Activated naive CD4-positive, alpha-beta T cell treated with anti-CD3 and anti-CD28 coated beads, Interleukin-2, amount 50 U/mL, for 72 hours (primary cell): Measurements from ENCODE around the gene PNRC1. TPM values are rescaled to one million over a fixed set of nuclear protein-coding genes. Genes with fewer than 3 reads are reported as not detected.
"Not testable (repeated sequence)": the region's sequence is repeated elsewhere in the genome, so short reads cannot be mapped to it uniquely, and the experiment has no call there.

ENCODE experiments used
- ATAC-seq, 2 donors: fragments of 150-1000 bp; cut with Tn5 transposase; 2 replicates each; pipeline ENCODE4 v1.10.0; 2021; ENCODE audit warnings: mild to moderate bottlenecking in 2 of 2, moderate library complexity in 2 of 2
- DNase-seq, 2 donors: peaks; one replicate each; pipeline ENCODE4 v3.0.0; 2021 to 2022; ENCODE audit warnings: low spot score in 2 of 2
- H3K27ac Mint-ChIP-seq, 2 donors: one replicate each; pipeline ENCODE4 v1.8.0; 2022; ENCODE audit warnings: mild to moderate bottlenecking in 2 of 2, mixed read lengths in 2 of 2
- H3K36me3 Mint-ChIP-seq, 2 donors: one replicate each; pipeline ENCODE4 v1.8.0; 2022; ENCODE audit warnings: mixed read lengths in 2 of 2
- H3K9me3 Mint-ChIP-seq, 2 donors: one replicate each; pipeline ENCODE4 v1.8.0; 2022; ENCODE audit warnings: mixed read lengths in 2 of 2
- total RNA-seq, 2 donors: library from RNA; stranded (reverse); gene quantifications; one replicate each; pipeline ENCODE4 v1.2.3, GENCODE V29; 2022

PNRC1 gene
- 100 to 1,000 TPM in 1 of 2 donors, 10 to 100 TPM in 1; 97.3 to 150 TPM for total RNA-seq

GRCh38 chr6:89080281-89081128 is at the start of gene PNRC1:
TSS of gene PNRC1 (plus strand) at chr6:89080751. CDS start at chr6:89080895, 144 bp downstream.
- peak; percentile 66 to 74 for ATAC-seq
- Mint-ChIP-seq H3K36me3 (peaks cover 29 to 39% of the 10 kb centered on the region in 2 donors), H3K27ac (peak within 1 kb of the TSS; percentile 93 to 97), H3K9me3 (no peaks in the 10 kb centered on the region)
- peak; percentile 100 for DNase-seq

- Mint-ChIP-seq H3K27ac (no peak overlapping the region), H3K9me3 (peaks cover under 1 to 6% of the 10 kb centered on the region in 2 donors), H3K36me3 (peaks cover under 1 to 3% of the 10 kb centered on the region in 2 donors)
- ATAC-seq = no peak
- no peak for DNase-seq
These were observed 48.0 kb upstream of the PNRC1 start for GRCh38 chr6:89032599-89032998.

GRCh38 chr6:89033461-89033860 is 47.1 kb upstream of the PNRC1 start:
- Mint-ChIP-seq H3K9me3 (peaks cover 9 to 12% of the 10 kb centered on the region in 2 donors), H3K27ac (no peak overlapping the region), H3K36me3 (peaks cover 7 to 12% of the 10 kb centered on the region in 2 donors)
- no peak for DNase-seq
- no peak for ATAC-seq

- ATAC-seq, H3K27ac Mint-ChIP-seq, DNase-seq: not testable (repeated sequence)
- peaks cover 15 to 18% of the 10 kb centered on the region in 2 donors for H3K9me3 Mint-ChIP-seq
- H3K36me3 Mint-ChIP-seq = peaks cover 14 to 18% of the 10 kb centered on the region in 2 donors
These were observed 46.4 kb upstream of the PNRC1 start for GRCh38 chr6:89034116-89034515.

- H3K36me3 Mint-ChIP-seq = peaks cover 15 to 19% of the 10 kb centered on the region in 2 donors
- ATAC-seq (no peak), DNase-seq (no peak)
- peaks cover 16 to 22% of the 10 kb centered on the region in 2 donors for H3K9me3 Mint-ChIP-seq
- H3K27ac Mint-ChIP-seq = no peak overlapping the region
These were observed 45.8 kb upstream of the PNRC1 start for GRCh38 chr6:89034586-89035251.

- ATAC-seq (no peak), DNase-seq (no peak)
- peaks cover 16 to 29% of the 10 kb centered on the region in 2 donors for H3K9me3 Mint-ChIP-seq
- H3K36me3 Mint-ChIP-seq = peaks cover 19 to 20% of the 10 kb centered on the region in 2 donors
- H3K27ac Mint-ChIP-seq = no peak overlapping the region
These were observed 45.1 kb upstream of the PNRC1 start for GRCh38 chr6:89035252-89036101.

- no peak for ATAC-seq
These were observed 43.2 kb upstream of the PNRC1 start for GRCh38 chr6:89037141-89037900.

GRCh38 chr6:89037901-89038293 is 42.7 kb upstream of the PNRC1 start:
- ATAC-seq, H3K27ac Mint-ChIP-seq, DNase-seq: not testable (repeated sequence)
- H3K36me3 Mint-ChIP-seq = peaks cover 19 to 22% of the 10 kb centered on the region in 2 donors
- peaks cover 16 to 34% of the 10 kb centered on the region in 2 donors for H3K9me3 Mint-ChIP-seq

More at GRCh38 chr6:89037141-89037900, 43.2 kb upstream of the PNRC1 start:
- no peak for DNase-seq
- H3K27ac Mint-ChIP-seq = no peak overlapping the region
- H3K36me3 Mint-ChIP-seq = peaks cover 19 to 22% of the 10 kb centered on the region in 2 donors
- peaks cover 16 to 34% of the 10 kb centered on the region in 2 donors for H3K9me3 Mint-ChIP-seq

GRCh38 chr6:89042664-89043063 is 37.9 kb upstream of the PNRC1 start:
- DNase-seq (no peak), ATAC-seq (no peak)
- Mint-ChIP-seq H3K9me3 (peaks cover 14 to 28% of the 10 kb centered on the region in 2 donors), H3K36me3 (peaks cover 16 to 21% of the 10 kb centered on the region in 2 donors), H3K27ac (peak overlapping the region in 1 of 2 donors; percentile 70)

GRCh38 chr6:89044328-89045010 is 36.1 kb upstream of the PNRC1 start:
- H3K36me3 Mint-ChIP-seq = peaks cover 0 to 7% of the 10 kb centered on the region in 2 donors
- H3K9me3 Mint-ChIP-seq = peaks cover 0 to 15% of the 10 kb centered on the region in 2 donors
- ATAC-seq (no peak), DNase-seq (no peak)
- no peak overlapping the region for H3K27ac Mint-ChIP-seq

- H3K36me3 Mint-ChIP-seq = peaks cover 0 to 7% of the 10 kb centered on the region in 2 donors
- DNase-seq (no peak), ATAC-seq (no peak)
- peaks cover 0 to 10% of the 10 kb centered on the region in 2 donors for H3K9me3 Mint-ChIP-seq
- no peak overlapping the region for H3K27ac Mint-ChIP-seq
These were observed 35.6 kb upstream of the PNRC1 start for GRCh38 chr6:89045011-89045387.

GRCh38 chr6:89045576-89045975 is 35.0 kb upstream of the PNRC1 start:
- Mint-ChIP-seq H3K36me3 (peaks cover 0 to under 1% of the 10 kb centered on the region in 2 donors), H3K9me3 (peaks cover 0 to 4% of the 10 kb centered on the region in 2 donors), H3K27ac (no peak overlapping the region)
- DNase-seq (no peak), ATAC-seq (no peak)

- H3K27ac Mint-ChIP-seq = no peak overlapping the region
- DNase-seq (no peak), ATAC-seq (no peak)
- H3K36me3 Mint-ChIP-seq = no peaks in the 10 kb centered on the region
- no peaks in the 10 kb centered on the region for H3K9me3 Mint-ChIP-seq
These were observed 33.1 kb upstream of the PNRC1 start for GRCh38 chr6:89047473-89047872.

- H3K9me3 Mint-ChIP-seq = no peaks in the 10 kb centered on the region
- ATAC-seq (no peak), DNase-seq (no peak)
- no peak overlapping the region for H3K27ac Mint-ChIP-seq
- no peaks in the 10 kb centered on the region for H3K36me3 Mint-ChIP-seq
These were observed 32.1 kb upstream of the PNRC1 start for GRCh38 chr6:89048288-89048923.

GRCh38 chr6:89048985-89049384 is 31.6 kb upstream of the PNRC1 start:
- ATAC-seq (no peak), DNase-seq (no peak)
- H3K27ac Mint-ChIP-seq = peak overlapping the region in 1 of 2 donors; percentile 67
- H3K9me3 Mint-ChIP-seq = peaks cover 0 to 2% of the 10 kb centered on the region in 2 donors
- H3K36me3 Mint-ChIP-seq = peaks cover 0 to 2% of the 10 kb centered on the region in 2 donors
